ENCODE data around the gene COL4A2.

Gene COL4A2

DNA sequence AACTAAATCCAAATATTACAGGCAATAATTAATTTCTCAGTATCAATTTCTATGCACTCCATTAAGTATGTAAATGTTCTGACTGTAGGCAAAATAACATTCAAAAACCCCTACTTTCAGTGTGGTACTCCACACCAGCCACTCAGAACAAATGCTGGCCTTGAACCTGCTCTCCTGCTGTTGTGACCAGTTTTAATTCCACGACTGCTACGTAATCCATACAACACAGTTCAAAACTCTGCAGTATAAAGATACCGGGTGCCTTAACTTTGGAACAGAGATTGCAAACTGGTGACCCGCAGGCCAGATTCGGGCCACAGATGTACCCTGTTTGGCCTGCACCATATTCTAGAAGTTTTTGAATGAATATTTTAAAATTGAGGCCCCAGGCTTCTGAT, 30.5 kb upstream of the COL4A2 start:
- Histone ChIP-seq H3K36me3 (ENCODE audit: insufficient read depth, low read length) (no peaks in the 10 kb centered on the region), H3K4me3 (ENCODE audit: low read depth, low read length, poor library complexity, severe bottlenecking) (no peak overlapping the region), H3K27ac (ENCODE audit: low read depth, low read length, poor library complexity, severe bottlenecking) (no peak overlapping the region), H3K27me3 (ENCODE audit: insufficient read depth, low read length) (peaks cover 8% of the 10 kb centered on the region), H2AFZ (ENCODE audit: low read length) (no peak overlapping the region), H4K20me1 (ENCODE audit: insufficient read depth, low read length) (no peaks in the 10 kb centered on the region), H3K4me1 (ENCODE audit: insufficient read depth, low read length, severe bottlenecking) (no peaks in the 10 kb centered on the region), H3K9me2 (ENCODE audit: low read depth, low read length) (no peaks in the 10 kb centered on the region), H3F3A (ENCODE audit: insufficient read depth, low read length) (no peaks in the 10 kb centered on the region), H3K9me3 (ENCODE audit: low read length) (no peaks in the 10 kb centered on the region), H3K4me2 (ENCODE audit: low read length) (no peak overlapping the region), H3K79me2 (ENCODE audit: insufficient read depth, low read length) (no peaks in the 10 kb centered on the region), H3K9ac (ENCODE audit: low read length) (no peak overlapping the region)
- TF ChIP-seq, protein P1, sequence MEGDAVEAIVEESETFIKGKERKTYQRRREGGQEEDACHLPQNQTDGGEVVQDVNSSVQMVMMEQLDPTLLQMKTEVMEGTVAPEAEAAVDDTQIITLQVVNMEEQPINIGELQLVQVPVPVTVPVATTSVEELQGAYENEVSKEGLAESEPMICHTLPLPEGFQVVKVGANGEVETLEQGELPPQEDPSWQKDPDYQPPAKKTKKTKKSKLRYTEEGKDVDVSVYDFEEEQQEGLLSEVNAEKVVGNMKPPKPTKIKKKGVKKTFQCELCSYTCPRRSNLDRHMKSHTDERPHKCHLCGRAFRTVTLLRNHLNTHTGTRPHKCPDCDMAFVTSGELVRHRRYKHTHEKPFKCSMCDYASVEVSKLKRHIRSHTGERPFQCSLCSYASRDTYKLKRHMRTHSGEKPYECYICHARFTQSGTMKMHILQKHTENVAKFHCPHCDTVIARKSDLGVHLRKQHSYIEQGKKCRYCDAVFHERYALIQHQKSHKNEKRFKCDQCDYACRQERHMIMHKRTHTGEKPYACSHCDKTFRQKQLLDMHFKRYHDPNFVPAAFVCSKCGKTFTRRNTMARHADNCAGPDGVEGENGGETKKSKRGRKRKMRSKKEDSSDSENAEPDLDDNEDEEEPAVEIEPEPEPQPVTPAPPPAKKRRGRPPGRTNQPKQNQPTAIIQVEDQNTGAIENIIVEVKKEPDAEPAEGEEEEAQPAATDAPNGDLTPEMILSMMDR (IDR thresholded peaks at IDR 0.05; ENCODE audit: low read length): no peak
- no peak for TF ChIP-seq EZH2 (IDR thresholded peaks at IDR 0.05; ENCODE audit: borderline replicate concordance, low read length)

DNA sequence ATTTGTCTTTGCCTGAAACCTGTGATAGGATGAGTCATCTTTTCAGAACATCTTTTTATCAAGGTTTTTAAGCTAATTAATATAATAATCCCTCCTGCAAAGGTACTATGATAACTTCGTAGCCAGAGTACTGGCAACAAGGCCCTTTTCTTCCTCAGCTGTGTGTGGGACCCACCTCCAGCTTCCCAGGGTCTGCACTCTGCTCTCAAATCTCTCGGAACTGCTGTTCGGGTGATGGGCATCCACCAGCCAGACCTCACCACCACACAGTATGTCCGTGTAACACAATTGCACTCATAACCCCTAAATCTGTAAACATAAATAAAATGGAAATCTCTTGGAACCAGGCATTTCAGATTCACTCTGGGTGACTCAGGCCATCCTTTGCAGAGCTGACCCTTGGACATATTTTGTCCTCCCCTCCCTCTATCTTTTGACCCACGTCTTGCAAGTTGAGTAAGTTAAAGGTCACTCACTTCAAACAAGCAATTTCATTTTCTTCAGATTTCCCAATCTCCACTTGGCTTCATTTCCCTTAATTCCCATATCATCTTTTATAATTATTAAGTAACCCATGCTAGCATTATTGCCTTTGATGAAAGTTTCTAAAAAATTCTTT, 29.6 kb upstream of the COL4A2 start:
- H3K4me3 ChIP-seq (ENCODE audit: low read depth, low read length, poor library complexity, severe bottlenecking): no peak overlapping the region
- H3K9ac ChIP-seq (ENCODE audit: low read length): no peak overlapping the region
- H3K36me3 ChIP-seq (ENCODE audit: insufficient read depth, low read length): no peaks in the 10 kb centered on the region
- no peaks in the 10 kb centered on the region for H4K20me1 ChIP-seq (ENCODE audit: insufficient read depth, low read length)
- H3K27ac ChIP-seq (ENCODE audit: low read depth, low read length, poor library complexity, severe bottlenecking): no peak overlapping the region
- H2AFZ ChIP-seq (ENCODE audit: low read length): no peak overlapping the region
- H3K27me3 ChIP-seq (ENCODE audit: insufficient read depth, low read length): peaks cover 5% of the 10 kb centered on the region
- H3K9me3 ChIP-seq (ENCODE audit: low read length): no peaks in the 10 kb centered on the region
- H3K9me2 ChIP-seq (ENCODE audit: low read depth, low read length): no peaks in the 10 kb centered on the region
- no peak for TF ChIP-seq EZH2 (IDR thresholded peaks at IDR 0.05; ENCODE audit: borderline replicate concordance, low read length)
- TF ChIP-seq, protein P1 (IDR thresholded peaks at IDR 0.05; ENCODE audit: low read length): no peak
- H3F3A ChIP-seq (ENCODE audit: insufficient read depth, low read length): no peaks in the 10 kb centered on the region
- no peaks in the 10 kb centered on the region for H3K79me2 ChIP-seq (ENCODE audit: insufficient read depth, low read length)
- no peak overlapping the region for H3K4me2 ChIP-seq (ENCODE audit: low read length)
- H3K4me1 ChIP-seq (ENCODE audit: insufficient read depth, low read length, severe bottlenecking): no peaks in the 10 kb centered on the region

DNA sequence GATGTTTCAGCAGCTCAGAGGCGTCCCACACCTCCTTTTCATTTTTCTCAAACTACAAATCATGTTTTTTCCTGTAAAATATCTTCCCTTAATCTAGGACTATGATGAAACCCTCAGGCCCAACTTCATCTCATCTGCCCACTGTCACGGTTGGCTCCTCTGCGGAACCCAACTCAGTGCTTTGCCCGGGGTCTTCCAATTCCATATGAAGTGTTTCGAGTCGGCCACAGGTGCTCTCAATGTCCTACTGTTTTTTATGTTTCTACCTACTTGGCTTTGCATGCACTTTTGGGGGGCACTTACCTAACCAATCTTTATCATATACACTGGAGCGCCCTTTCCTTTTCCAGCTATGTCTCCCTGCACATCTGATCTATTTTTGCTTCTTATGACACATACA, 28.2 kb upstream of the COL4A2 start:
- TF ChIP-seq EZH2 (IDR thresholded peaks at IDR 0.05; ENCODE audit: borderline replicate concordance, low read length): no peak
- TF ChIP-seq, protein P1 (IDR thresholded peaks at IDR 0.05; ENCODE audit: low read length): no peak
- Histone ChIP-seq H3K36me3 (ENCODE audit: insufficient read depth, low read length) (no peaks in the 10 kb centered on the region), H3K9me2 (ENCODE audit: low read depth, low read length) (no peaks in the 10 kb centered on the region), H3K27ac (ENCODE audit: low read depth, low read length, poor library complexity, severe bottlenecking) (no peak overlapping the region), H3K9me3 (ENCODE audit: low read length) (no peaks in the 10 kb centered on the region), H2AFZ (ENCODE audit: low read length) (no peak overlapping the region), H3K79me2 (ENCODE audit: insufficient read depth, low read length) (no peaks in the 10 kb centered on the region), H4K20me1 (ENCODE audit: insufficient read depth, low read length) (no peaks in the 10 kb centered on the region), H3K4me1 (ENCODE audit: insufficient read depth, low read length, severe bottlenecking) (no peaks in the 10 kb centered on the region), H3K4me3 (ENCODE audit: low read depth, low read length, poor library complexity, severe bottlenecking) (no peak overlapping the region), H3K4me2 (ENCODE audit: low read length) (no peak overlapping the region), H3F3A (ENCODE audit: insufficient read depth, low read length) (no peaks in the 10 kb centered on the region), H3K27me3 (ENCODE audit: insufficient read depth, low read length) (no peaks in the 10 kb centered on the region), H3K9ac (ENCODE audit: low read length) (no peak overlapping the region)
